Erythroblast (primary cell): Measurements from ENCODE around the gene PLIN5.

Experiments
- GATA1 ChIP-seq: IDR thresholded peaks from 2 replicates; pipeline ENCODE4 v1.6.1; 2011; ENCODE audit warnings: low read depth, mild to moderate bottlenecking, control low read depth, low read length, moderate library complexity
- POLR2A ChIP-seq: IDR thresholded peaks from 2 replicates; pipeline ENCODE4 v1.6.1; 2011; ENCODE audit warnings: mild to moderate bottlenecking, low read length

- TF ChIP-seq POLR2A = no peak
- no peak for TF ChIP-seq GATA1
These were observed 21.6 kb upstream of the PLIN5 start for GRCh38 chr19:4556597-4557127.
